ENCODE measurements around the gene BMPR1B.

The BMPR1B gene

GRCh38 chr4:95155759-95156451 lies 398.1 kb downstream of the BMPR1B start:
- peaks cover 0 to 8% (median 0%) of the 10 kb centered on the region in 5 donors for H3K4me1 ChIP-seq (ENCODE audit: control insufficient read depth in 5 of 5, insufficient read depth in 5 of 5, low read length in 5 of 5)
- no peaks in the 10 kb centered on the region for H3K9me3 ChIP-seq (ENCODE audit: control insufficient read depth in 5 of 5, low read length in 5 of 5)
- H3K9ac ChIP-seq (ENCODE audit: low read length in 5 of 5): no peak overlapping the region
- no peaks in the 10 kb centered on the region for H3K27me3 ChIP-seq (ENCODE audit: control insufficient read depth in 5 of 5, insufficient read depth in 4 of 5, low read length in 5 of 5)
- no peaks in the 10 kb centered on the region for H3K36me3 ChIP-seq (ENCODE audit: control insufficient read depth in 5 of 5, insufficient read depth in 5 of 5, low read length in 5 of 5)
- H3K4me3 ChIP-seq (ENCODE audit: low read depth in 1 of 5, low read length in 5 of 5): no peak overlapping the region
- no peak overlapping the region for H3K27ac ChIP-seq (ENCODE audit: low read depth, low read length)

- Histone ChIP-seq H3K27me3 (ENCODE audit: control insufficient read depth in 5 of 5, insufficient read depth in 4 of 5, low read length in 5 of 5) (no peaks in the 10 kb centered on the region), H3K9ac (ENCODE audit: low read length in 5 of 5) (no peak overlapping the region), H3K36me3 (ENCODE audit: control insufficient read depth in 5 of 5, insufficient read depth in 5 of 5, low read length in 5 of 5) (no peaks in the 10 kb centered on the region), H3K9me3 (ENCODE audit: control insufficient read depth in 5 of 5, low read length in 5 of 5) (no peaks in the 10 kb centered on the region), H3K4me1 (ENCODE audit: control insufficient read depth in 5 of 5, insufficient read depth in 5 of 5, low read length in 5 of 5) (peaks cover 0 to 8% (median 0%) of the 10 kb centered on the region in 5 donors), H3K27ac (ENCODE audit: low read depth, low read length) (no peak overlapping the region), H3K4me3 (ENCODE audit: low read depth in 1 of 5, low read length in 5 of 5) (no peak overlapping the region)
Observed at GRCh38 chr4:95156452-95156765, 398.7 kb downstream of the BMPR1B start.

- Histone ChIP-seq H3K36me3 (ENCODE audit: control insufficient read depth in 5 of 5, insufficient read depth in 5 of 5, low read length in 5 of 5) (no peaks in the 10 kb centered on the region), H3K9ac (ENCODE audit: low read length in 5 of 5) (no peak overlapping the region), H3K4me3 (ENCODE audit: low read depth in 1 of 5, low read length in 5 of 5) (no peak overlapping the region)
Observed at GRCh38 chr4:95157596-95157995, 399.8 kb downstream of the BMPR1B start.

GRCh38 chr4:95158045-95158444 lies 400.3 kb downstream of the BMPR1B start:
- no peak overlapping the region for H3K27ac ChIP-seq (ENCODE audit: low read depth, low read length)
- H3K4me1 ChIP-seq (ENCODE audit: control insufficient read depth in 5 of 5, insufficient read depth in 5 of 5, low read length in 5 of 5): peaks cover 0 to 8% (median 0%) of the 10 kb centered on the region in 5 donors
- H3K9me3 ChIP-seq (ENCODE audit: control insufficient read depth in 5 of 5, low read length in 5 of 5): no peaks in the 10 kb centered on the region
- H3K4me3 ChIP-seq (ENCODE audit: low read depth in 1 of 5, low read length in 5 of 5): no peak overlapping the region
- H3K27me3 ChIP-seq (ENCODE audit: control insufficient read depth in 5 of 5, insufficient read depth in 4 of 5, low read length in 5 of 5): no peaks in the 10 kb centered on the region
- no peaks in the 10 kb centered on the region for H3K36me3 ChIP-seq (ENCODE audit: control insufficient read depth in 5 of 5, insufficient read depth in 5 of 5, low read length in 5 of 5)
- H3K9ac ChIP-seq (ENCODE audit: low read length in 5 of 5): no peak overlapping the region

More at GRCh38 chr4:95157596-95157995, 399.8 kb downstream of the BMPR1B start:
- no peaks in the 10 kb centered on the region for H3K27me3 ChIP-seq (ENCODE audit: control insufficient read depth in 5 of 5, insufficient read depth in 4 of 5, low read length in 5 of 5)
- no peaks in the 10 kb centered on the region for H3K9me3 ChIP-seq (ENCODE audit: control insufficient read depth in 5 of 5, low read length in 5 of 5)
- H3K4me1 ChIP-seq (ENCODE audit: control insufficient read depth in 5 of 5, insufficient read depth in 5 of 5, low read length in 5 of 5): peaks cover 0 to 8% (median 0%) of the 10 kb centered on the region in 5 donors
- no peak overlapping the region for H3K27ac ChIP-seq (ENCODE audit: low read depth, low read length)

- Histone ChIP-seq H3K27ac (ENCODE audit: low read depth, low read length) (no peak overlapping the region), H3K4me3 (ENCODE audit: low read depth in 1 of 5, low read length in 5 of 5) (no peak overlapping the region), H3K36me3 (ENCODE audit: control insufficient read depth in 5 of 5, insufficient read depth in 5 of 5, low read length in 5 of 5) (no peaks in the 10 kb centered on the region), H3K27me3 (ENCODE audit: control insufficient read depth in 5 of 5, insufficient read depth in 4 of 5, low read length in 5 of 5) (no peaks in the 10 kb centered on the region), H3K4me1 (ENCODE audit: control insufficient read depth in 5 of 5, insufficient read depth in 5 of 5, low read length in 5 of 5) (peaks cover 0 to 8% (median 0%) of the 10 kb centered on the region in 5 donors), H3K9me3 (ENCODE audit: control insufficient read depth in 5 of 5, low read length in 5 of 5) (no peaks in the 10 kb centered on the region), H3K9ac (ENCODE audit: low read length in 5 of 5) (no peak overlapping the region)
Observed at GRCh38 chr4:95158626-95159025, 400.9 kb downstream of the BMPR1B start.

GRCh38 chr4:95159384-95159783 lies 401.6 kb downstream of the BMPR1B start:
- H3K4me3 ChIP-seq (ENCODE audit: low read depth in 1 of 5, low read length in 5 of 5): no peak overlapping the region
- no peaks in the 10 kb centered on the region for H3K36me3 ChIP-seq (ENCODE audit: control insufficient read depth in 5 of 5, insufficient read depth in 5 of 5, low read length in 5 of 5)
- no peak overlapping the region for H3K27ac ChIP-seq (ENCODE audit: low read depth, low read length)
- H3K9ac ChIP-seq (ENCODE audit: low read length in 5 of 5): no peak overlapping the region
- H3K9me3 ChIP-seq (ENCODE audit: control insufficient read depth in 5 of 5, low read length in 5 of 5): no peaks in the 10 kb centered on the region
- H3K27me3 ChIP-seq (ENCODE audit: control insufficient read depth in 5 of 5, insufficient read depth in 4 of 5, low read length in 5 of 5): no peaks in the 10 kb centered on the region
- peaks cover 0 to 8% (median 0%) of the 10 kb centered on the region in 5 donors for H3K4me1 ChIP-seq (ENCODE audit: control insufficient read depth in 5 of 5, insufficient read depth in 5 of 5, low read length in 5 of 5)

- Histone ChIP-seq H3K9ac (ENCODE audit: low read length in 5 of 5) (no peak overlapping the region), H3K4me1 (ENCODE audit: control insufficient read depth in 5 of 5, insufficient read depth in 5 of 5, low read length in 5 of 5) (peaks cover 0 to 5% (median 0%) of the 10 kb centered on the region in 5 donors), H3K9me3 (ENCODE audit: control insufficient read depth in 5 of 5, low read length in 5 of 5) (no peaks in the 10 kb centered on the region), H3K27me3 (ENCODE audit: control insufficient read depth in 5 of 5, insufficient read depth in 4 of 5, low read length in 5 of 5) (no peaks in the 10 kb centered on the region), H3K27ac (ENCODE audit: low read depth, low read length) (no peak overlapping the region), H3K4me3 (ENCODE audit: low read depth in 1 of 5, low read length in 5 of 5) (no peak overlapping the region), H3K36me3 (ENCODE audit: control insufficient read depth in 5 of 5, insufficient read depth in 5 of 5, low read length in 5 of 5) (no peaks in the 10 kb centered on the region)
Observed at GRCh38 chr4:95161781-95162469, 404.2 kb downstream of the BMPR1B start.

- H3K27ac ChIP-seq (ENCODE audit: low read depth, low read length): no peak overlapping the region
- H3K9ac ChIP-seq (ENCODE audit: low read length in 5 of 5): no peak overlapping the region
- no peaks in the 10 kb centered on the region for H3K27me3 ChIP-seq (ENCODE audit: control insufficient read depth in 5 of 5, insufficient read depth in 4 of 5, low read length in 5 of 5)
- peaks cover 0 to 1% (median 0%) of the 10 kb centered on the region in 5 donors for H3K4me1 ChIP-seq (ENCODE audit: control insufficient read depth in 5 of 5, insufficient read depth in 5 of 5, low read length in 5 of 5)
- H3K36me3 ChIP-seq (ENCODE audit: control insufficient read depth in 5 of 5, insufficient read depth in 5 of 5, low read length in 5 of 5): no peaks in the 10 kb centered on the region
- no peak overlapping the region for H3K4me3 ChIP-seq (ENCODE audit: low read depth in 1 of 5, low read length in 5 of 5)
- no peaks in the 10 kb centered on the region for H3K9me3 ChIP-seq (ENCODE audit: control insufficient read depth in 5 of 5, low read length in 5 of 5)
Observed at GRCh38 chr4:95162867-95163266, 405.1 kb downstream of the BMPR1B start.

- Histone ChIP-seq H3K4me3 (ENCODE audit: low read depth in 1 of 5, low read length in 5 of 5) (no peak overlapping the region), H3K4me1 (ENCODE audit: control insufficient read depth in 5 of 5, insufficient read depth in 5 of 5, low read length in 5 of 5) (no peaks in the 10 kb centered on the region), H3K36me3 (ENCODE audit: control insufficient read depth in 5 of 5, insufficient read depth in 5 of 5, low read length in 5 of 5) (no peaks in the 10 kb centered on the region), H3K9me3 (ENCODE audit: control insufficient read depth in 5 of 5, low read length in 5 of 5) (no peaks in the 10 kb centered on the region), H3K9ac (ENCODE audit: low read length in 5 of 5) (no peak overlapping the region), H3K27ac (ENCODE audit: low read depth, low read length) (no peak overlapping the region), H3K27me3 (ENCODE audit: control insufficient read depth in 5 of 5, insufficient read depth in 4 of 5, low read length in 5 of 5) (no peaks in the 10 kb centered on the region)
Observed at GRCh38 chr4:95165926-95166524, 408.3 kb downstream of the BMPR1B start.

- H3K4me1 ChIP-seq (ENCODE audit: control insufficient read depth in 5 of 5, insufficient read depth in 5 of 5, low read length in 5 of 5): no peaks in the 10 kb centered on the region
- H3K9ac ChIP-seq (ENCODE audit: low read length in 5 of 5): no peak overlapping the region
- H3K9me3 ChIP-seq (ENCODE audit: control insufficient read depth in 5 of 5, low read length in 5 of 5): no peaks in the 10 kb centered on the region
- H3K27ac ChIP-seq (ENCODE audit: low read depth, low read length): no peak overlapping the region
- no peak overlapping the region for H3K4me3 ChIP-seq (ENCODE audit: low read depth in 1 of 5, low read length in 5 of 5)
- H3K27me3 ChIP-seq (ENCODE audit: control insufficient read depth in 5 of 5, insufficient read depth in 4 of 5, low read length in 5 of 5): no peaks in the 10 kb centered on the region
- no peaks in the 10 kb centered on the region for H3K36me3 ChIP-seq (ENCODE audit: control insufficient read depth in 5 of 5, insufficient read depth in 5 of 5, low read length in 5 of 5)
Observed at GRCh38 chr4:95167805-95168204, 410.1 kb downstream of the BMPR1B start.
